Prostate gland (tissue), 2 donors: Measurements from ENCODE around the gene ANLN. TPM values are rescaled to one million over a fixed set of nuclear protein-coding genes. Genes with fewer than 3 reads are reported as not detected.
A peak's percentile ranks its signal among the peaks of the same experiment; 100 is the strongest.

Experiments
- DNase-seq: peaks from one replicate; pipeline ENCODE4 v3.0.0-alpha.2; 2019; ENCODE audit warnings: low spot score
- H3K27ac ChIP-seq, 2 donors: fragments of 200-600 bp; sonication (generic); 2 replicates each; pipeline ENCODE4 v1.5.1; 2017 to 2019
- H3K27me3 ChIP-seq: fragments of 200-600 bp; sonication (generic); replicated peaks from 2 replicates; pipeline ENCODE4 v1.5.1; 2019; ENCODE audit not compliant: insufficient read depth
- H3K36me3 ChIP-seq, 2 donors: fragments of 200-600 bp; sonication (generic); 1 replicate in 1 of 2; 2 replicates in 1 of 2; pipeline versions ENCODE4 v1.5.1 to v1.8.1; 2017 to 2019
- H3K4me1 ChIP-seq: fragments of 200-600 bp; sonication (generic); replicated peaks from 2 replicates; pipeline ENCODE4 v1.5.1; 2019
- H3K4me3 ChIP-seq, 2 donors: fragments of 200-600 bp; sonication (generic); 2 replicates each; pipeline ENCODE4 v1.5.1; 2017 to 2019
- H3K9me3 ChIP-seq: fragments of 200-600 bp; sonication (generic); 2 replicates; pipeline ENCODE4 v1.5.1; 2017
- CTCF ChIP-seq, 4 experiments: fragments of 200-600 bp in 2 of 4; fragments of 450-650 bp in 2 of 4; sonication (generic) in 2 of 4; IDR thresholded peaks; 1 replicate in 3 of 4; 2 replicates in 1 of 4; pipeline ENCODE4 v1.5.1; 2016 to 2019; ENCODE audit warnings: antibody characterized with exemption in 4 of 4, mild to moderate bottlenecking in 2 of 4, moderate library complexity in 2 of 4
- POLR2A ChIP-seq: fragments of 450-650 bp; IDR thresholded peaks from one replicate; pipeline ENCODE4 v1.6.1; 2016; ENCODE audit warnings: antibody characterized with exemption, mild to moderate bottlenecking
- POLR2AphosphoS5 ChIP-seq: sonication (generic); formaldehyde crosslinking; IDR thresholded peaks from one replicate; pipeline ENCODE4 v1.6.1; 2017; ENCODE audit warnings: antibody characterized with exemption
- WGBS: methylation state at CpG from one replicate; pipeline ENCODE4 v1.1.5; 2018; 5-methylcytosine and 5-hydroxymethylcytosine counted together
- intact Hi-C: fragments of 100-400 bp; cut with DNase I; formaldehyde crosslinking; loops from one replicate; pipeline ENCODE4 v1.14.2; 2022
- total RNA-seq, 2 donors: library from RNA; depleted of rRNA; stranded (reverse); fragments of >200 nt; gene quantifications; one replicate each; pipeline ENCODE4 v1.1.0, GENCODE V29; 2016

ANLN gene
- total RNA-seq, 2 donors from 2014 or later, result 9.9 to 13.6 TPM

- Histone ChIP-seq H3K27me3 (no peaks in the 10 kb centered on the region), H3K36me3 (no peaks in the 10 kb centered on the region), H3K27ac (peak overlapping the region; percentile 72 to 73), H3K4me1 (no peaks in the 10 kb centered on the region), H3K4me3 (peak overlapping the region; percentile 70 to 75), H3K9me3 (no peaks in the 10 kb centered on the region)
- intact Hi-C loops, result loop anchor here (2.0 kb wide), 1 partner anchor 23 kb away; the partner anchor contains the start of gene ANLN
- TF ChIP-seq POLR2AphosphoS5, result no peak
- TF ChIP-seq POLR2A, result no peak
- TF ChIP-seq CTCF (IDR thresholded peaks at IDR 0.05), result no peak
- WGBS, result 51% methylated on average over 12 of the region's 12 CpGs
- no peak for DNase-seq
Observed at GRCh38 chr7:36366005-36366717, 23.5 kb upstream of the ANLN start.

- DNase-seq, result peak; percentile 85
- Histone ChIP-seq H3K4me3 (peak overlapping the region; percentile 70 to 75), H3K9me3 (no peaks in the 10 kb centered on the region), H3K4me1 (no peaks in the 10 kb centered on the region), H3K27me3 (no peaks in the 10 kb centered on the region), H3K36me3 (no peaks in the 10 kb centered on the region), H3K27ac (peak overlapping the region; percentile 72 to 73)
- TF ChIP-seq POLR2A, result peak; percentile 41
- TF ChIP-seq POLR2AphosphoS5, result peak; percentile 88
- TF ChIP-seq CTCF (IDR thresholded peaks at IDR 0.05), result peak; percentile 71 to 97 (median 94)
- intact Hi-C loops, result loop anchor here (2.0 kb wide), 1 partner anchor 22 kb away; the partner anchor contains the start of gene ANLN
- WGBS, result under 1% methylated on average over 85 of the region's 96 CpGs
Observed at GRCh38 chr7:36366718-36367560, 22.7 kb upstream of the ANLN start.

DNA sequence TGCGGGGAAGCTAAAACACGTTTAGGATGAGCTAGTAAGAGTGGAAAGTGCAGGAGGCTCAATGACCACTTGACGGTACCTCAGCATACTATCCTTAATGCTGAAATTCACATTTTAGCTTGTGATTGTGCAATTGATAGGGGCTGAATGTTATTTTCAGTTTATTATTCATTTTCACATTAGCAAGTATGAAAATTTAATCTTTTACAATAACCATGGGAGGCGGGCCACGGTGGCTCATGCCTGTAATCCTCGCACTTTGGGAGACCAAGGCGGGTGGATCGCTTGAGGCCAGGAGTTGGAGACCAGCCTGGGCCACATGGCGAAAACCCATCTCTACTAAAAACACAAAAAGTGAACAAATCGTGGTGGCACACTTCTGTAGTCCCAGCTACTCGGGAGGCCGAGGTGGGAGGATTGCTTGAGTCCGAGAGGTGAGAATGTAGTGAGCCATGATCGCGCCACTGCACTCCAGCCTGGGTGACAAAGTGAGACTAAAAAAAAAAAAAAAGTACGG lies 22.0 kb upstream of the ANLN start:
- Histone ChIP-seq H3K27ac (peak overlapping the region; percentile 72 to 73), H3K4me3 (peak overlapping the region; percentile 70 to 75), H3K9me3 (no peaks in the 10 kb centered on the region), H3K27me3 (no peaks in the 10 kb centered on the region), H3K36me3 (no peaks in the 10 kb centered on the region), H3K4me1 (no peaks in the 10 kb centered on the region)
- DNase-seq, result no peak
- TF ChIP-seq CTCF (IDR thresholded peaks at IDR 0.05) (no peak), POLR2A (no peak), POLR2AphosphoS5 (no peak)
- WGBS, result 70% methylated on average over 16 of the region's 16 CpGs
- intact Hi-C loops, result loop anchor here (2.0 kb wide), 1 partner anchor 21 kb away; the partner anchor contains the start of gene ANLN

DNA sequence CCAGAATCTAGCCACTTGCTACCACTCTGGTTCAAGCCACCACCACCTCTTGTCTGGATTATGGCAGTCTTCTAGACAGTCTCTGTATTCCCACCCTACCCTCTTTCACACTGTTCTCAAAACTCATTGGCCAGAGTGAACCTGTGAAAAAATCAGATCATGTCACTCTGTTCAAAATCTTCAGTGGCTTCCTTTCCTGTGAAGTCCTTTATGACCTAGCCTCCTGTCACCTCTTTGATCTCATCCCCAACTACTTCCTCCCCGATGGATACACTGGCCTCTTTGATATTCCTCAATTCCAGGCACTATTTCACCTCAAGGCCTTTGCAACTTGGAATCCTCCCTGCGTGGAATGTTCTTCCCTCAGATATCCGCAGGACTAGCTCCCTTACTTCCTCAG lies 21.2 kb upstream of the ANLN start:
- intact Hi-C loops, result no loop called here
- no peaks in the 10 kb centered on the region for H3K9me3 ChIP-seq
- H3K36me3 ChIP-seq, result no peaks in the 10 kb centered on the region
- no peak for TF ChIP-seq POLR2A
- no peak for TF ChIP-seq CTCF (IDR thresholded peaks at IDR 0.05)
- no peak for TF ChIP-seq POLR2AphosphoS5
- no peak for DNase-seq
- H3K4me1 ChIP-seq, result no peaks in the 10 kb centered on the region
- no peak overlapping the region for H3K4me3 ChIP-seq
- 81% methylated on average over 3 of the region's 3 CpGs for WGBS
- no peaks in the 10 kb centered on the region for H3K27me3 ChIP-seq
- no peak overlapping the region for H3K27ac ChIP-seq
